ENCODE results near the gene RNU5D-1.

GRCh38 chr1:44759077-44759476, 28.1 kb upstream of the RNU5D-1 start:
- TF ChIP-seq CTCF (IDR thresholded peaks at IDR 0.05) (no peak), POLR2A (IDR thresholded peaks at IDR 0.05) (no peak)
